Right forelimb (tissue), 1 donor: ENCODE measurements around the gene DBT.
A peak's percentile ranks its signal among the peaks of the same experiment; 100 is the strongest.
"Not testable (repeated sequence)": the region's sequence is repeated elsewhere in the genome, so short reads cannot be mapped to it uniquely, and the experiment has no call there.

Source experiments
- DNase-seq: peaks from one replicate; pipeline ENCODE4 v3.0.0-alpha.2; 2018

Gene DBT

GRCh38 chr1:100249537-100250257 lies at the start of gene DBT:
Gene DBT, minus strand, starts transcription at chr1:100249834. Its CDS starts 14 bp downstream, at chr1:100249820.
- DNase-seq, result peak; percentile 94

- DNase-seq, result no peak
Measured at GRCh38 chr1:100298512-100298911, 48.9 kb upstream of the DBT start.

- DNase-seq, result not testable (repeated sequence)
Measured at GRCh38 chr1:100296997-100297396, 47.4 kb upstream of the DBT start.

- DNase-seq, result no peak
Measured at GRCh38 chr1:100296140-100296539, 46.5 kb upstream of the DBT start.

GRCh38 chr1:100292711-100293110 lies 43.1 kb upstream of the DBT start:
- DNase-seq, result no peak

GRCh38 chr1:100290291-100290690 lies 40.7 kb upstream of the DBT start:
- no peak for DNase-seq

GRCh38 chr1:100287162-100287561 lies 37.5 kb upstream of the DBT start:
- DNase-seq, result no peak

GRCh38 chr1:100284591-100284990 lies 35.0 kb upstream of the DBT start:
- DNase-seq, result no peak

- DNase-seq, result no peak
Measured at GRCh38 chr1:100279954-100280682, 30.5 kb upstream of the DBT start.

- DNase-seq, result no peak
Measured at GRCh38 chr1:100279358-100279923, 29.8 kb upstream of the DBT start.

- DNase-seq, result no peak
Measured at GRCh38 chr1:100277866-100278265, 28.2 kb upstream of the DBT start.

GRCh38 chr1:100268202-100268601 lies 18.6 kb upstream of the DBT start:
- DNase-seq, result no peak

GRCh38 chr1:100267284-100267683 lies 17.6 kb upstream of the DBT start:
- no peak for DNase-seq

GRCh38 chr1:100266741-100267140 lies 17.1 kb upstream of the DBT start:
- no peak for DNase-seq

- peak; percentile 95 for DNase-seq
Measured at GRCh38 chr1:100265931-100266740, 16.5 kb upstream of the DBT start, which contains the start of gene RTCA. Gene RTCA, plus strand, starts transcription at chr1:100266216. Its CDS starts 160 bp downstream, at chr1:100266376.

GRCh38 chr1:100265562-100265930 lies 15.9 kb upstream of the DBT start:
- no peak for DNase-seq

- not testable (repeated sequence) for DNase-seq
Measured at GRCh38 chr1:100264081-100264480, 14.4 kb upstream of the DBT start.

GRCh38 chr1:100261686-100262085 lies 12.1 kb upstream of the DBT start:
- DNase-seq, result no peak

- not testable (repeated sequence) for DNase-seq
Measured at GRCh38 chr1:100258427-100258826, 8.8 kb upstream of the DBT start.

GRCh38 chr1:100256273-100256672 lies 6.6 kb upstream of the DBT start:
- DNase-seq, result not testable (repeated sequence)

- DNase-seq, result no peak
Measured at GRCh38 chr1:100253552-100253951, 3.9 kb upstream of the DBT start.

- no peak for DNase-seq
Measured at GRCh38 chr1:100252901-100253300, 3.3 kb upstream of the DBT start.

GRCh38 chr1:100250807-100251206 lies 1.2 kb upstream of the DBT start:
- DNase-seq, result no peak
